ENCODE measurements around the gene FFAR3.

DNA sequence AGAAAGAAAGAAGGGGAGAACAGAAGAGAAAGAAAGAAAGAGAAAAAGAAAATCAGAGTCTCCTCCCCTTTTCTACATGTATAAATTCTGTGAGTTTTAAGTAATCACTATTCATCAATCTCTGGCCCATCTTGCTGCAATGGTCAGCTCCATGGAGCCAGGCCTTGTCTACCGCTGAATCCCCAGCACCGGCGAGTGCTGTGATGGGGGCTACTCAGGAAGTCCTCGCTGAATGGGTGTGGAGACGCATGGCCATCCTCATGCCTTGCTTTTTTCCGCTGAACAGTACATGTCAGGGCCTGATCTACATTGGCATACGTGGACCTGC, 42.5 kb downstream of the FFAR3 start:
- TF ChIP-seq, protein P1, sequence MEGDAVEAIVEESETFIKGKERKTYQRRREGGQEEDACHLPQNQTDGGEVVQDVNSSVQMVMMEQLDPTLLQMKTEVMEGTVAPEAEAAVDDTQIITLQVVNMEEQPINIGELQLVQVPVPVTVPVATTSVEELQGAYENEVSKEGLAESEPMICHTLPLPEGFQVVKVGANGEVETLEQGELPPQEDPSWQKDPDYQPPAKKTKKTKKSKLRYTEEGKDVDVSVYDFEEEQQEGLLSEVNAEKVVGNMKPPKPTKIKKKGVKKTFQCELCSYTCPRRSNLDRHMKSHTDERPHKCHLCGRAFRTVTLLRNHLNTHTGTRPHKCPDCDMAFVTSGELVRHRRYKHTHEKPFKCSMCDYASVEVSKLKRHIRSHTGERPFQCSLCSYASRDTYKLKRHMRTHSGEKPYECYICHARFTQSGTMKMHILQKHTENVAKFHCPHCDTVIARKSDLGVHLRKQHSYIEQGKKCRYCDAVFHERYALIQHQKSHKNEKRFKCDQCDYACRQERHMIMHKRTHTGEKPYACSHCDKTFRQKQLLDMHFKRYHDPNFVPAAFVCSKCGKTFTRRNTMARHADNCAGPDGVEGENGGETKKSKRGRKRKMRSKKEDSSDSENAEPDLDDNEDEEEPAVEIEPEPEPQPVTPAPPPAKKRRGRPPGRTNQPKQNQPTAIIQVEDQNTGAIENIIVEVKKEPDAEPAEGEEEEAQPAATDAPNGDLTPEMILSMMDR (IDR thresholded peaks at IDR 0.05) = no peak
- TF ChIP-seq POLR2A (IDR thresholded peaks at IDR 0.05) = no peak
